Measurements from ENCODE around the gene LPCAT1.
"Not testable (repeated sequence)": the region's sequence is repeated elsewhere in the genome, so short reads cannot be mapped to it uniquely, and the experiment has no call there.

The LPCAT1 gene

DNA sequence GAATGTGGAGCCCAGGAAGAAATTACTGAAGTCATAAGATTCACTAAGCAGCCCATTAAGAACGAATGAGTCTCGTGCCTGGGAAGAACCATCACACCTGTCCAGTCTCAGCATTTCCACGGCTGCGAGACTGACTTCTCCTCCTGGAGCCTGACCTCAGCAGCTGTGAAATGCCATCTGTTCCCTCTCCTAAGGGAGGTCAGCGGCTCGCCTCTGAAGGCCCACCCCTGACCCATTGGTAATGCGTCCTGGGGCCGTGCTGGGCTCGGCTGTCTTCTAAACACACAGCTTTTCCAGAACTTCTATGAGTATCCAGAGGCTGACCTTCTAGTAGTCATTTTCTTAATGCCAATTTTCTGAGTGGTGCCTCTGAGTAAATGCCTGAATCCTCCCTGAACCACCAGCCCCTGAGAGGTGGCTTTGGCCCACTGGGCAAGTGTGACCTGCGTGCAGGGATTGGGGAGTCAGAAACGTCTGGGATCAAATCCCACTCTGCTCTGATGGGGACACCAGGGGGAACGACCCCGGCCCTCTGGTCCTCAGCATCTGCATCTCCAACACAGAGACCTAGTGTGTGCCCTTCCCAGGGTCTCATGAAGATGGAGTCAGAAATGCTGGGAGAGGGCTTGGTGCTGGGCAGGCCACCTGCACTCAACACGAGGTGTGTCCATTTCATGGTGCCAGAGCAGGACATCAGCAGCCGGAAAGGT is 84.2 kb downstream of the LPCAT1 start:
- DNase-seq = no peak

DNA sequence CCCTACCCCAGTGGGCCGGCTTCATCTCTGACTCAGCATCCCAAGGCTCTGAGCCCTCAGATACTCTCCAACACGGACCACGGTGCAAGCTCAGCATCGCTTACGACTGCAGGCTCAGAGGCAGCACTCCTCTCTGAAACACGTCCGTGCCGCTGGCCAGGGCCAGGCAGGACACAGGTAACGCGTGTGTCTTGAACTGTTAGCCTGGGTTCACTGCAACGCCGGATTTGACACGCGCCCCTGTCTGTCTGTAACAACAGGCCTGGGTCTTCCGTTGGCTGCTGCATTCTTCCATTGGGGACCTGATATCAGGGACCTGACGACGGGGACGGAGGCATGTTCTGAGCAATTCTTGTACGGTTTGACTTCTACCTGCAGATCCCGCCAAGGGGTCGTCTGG is 84.9 kb downstream of the LPCAT1 start:
- no peak for DNase-seq

- no peak for DNase-seq
Measured at GRCh38 chr5:1437876-1438559, 85.7 kb downstream of the LPCAT1 start.

DNA sequence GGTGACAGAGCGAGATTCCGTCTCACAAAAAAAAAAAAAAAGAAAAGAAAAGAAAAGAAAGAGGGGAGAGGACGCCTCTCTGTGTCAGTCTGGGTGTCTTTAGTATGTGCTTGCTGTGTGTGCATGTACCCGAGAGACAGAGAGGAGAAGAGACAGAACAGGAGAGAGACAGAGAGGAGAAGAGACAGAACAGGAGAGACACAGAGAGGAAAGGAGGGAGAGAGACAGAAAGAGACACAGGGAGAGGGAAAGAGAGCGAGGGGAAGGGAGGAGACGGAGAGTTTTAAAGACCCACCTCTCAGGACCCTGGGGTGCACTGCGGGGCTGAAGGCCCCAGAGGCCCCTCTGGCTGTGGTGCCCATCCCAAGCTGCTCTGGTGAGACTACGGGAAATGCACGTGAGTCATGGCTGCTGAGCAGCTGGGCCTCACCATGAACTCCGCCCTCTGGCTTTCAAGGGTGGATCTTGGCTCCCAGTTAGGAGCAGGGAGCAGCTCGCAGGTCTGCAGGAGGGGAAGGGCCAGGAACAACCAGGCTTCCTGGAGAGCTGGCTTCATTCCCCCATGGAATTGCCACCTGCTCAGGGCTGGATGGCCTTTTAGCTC is 86.4 kb downstream of the LPCAT1 start:
- no peak for DNase-seq

GRCh38 chr5:1436681-1437080 is 87.1 kb downstream of the LPCAT1 start:
- DNase-seq = no peak

DNA sequence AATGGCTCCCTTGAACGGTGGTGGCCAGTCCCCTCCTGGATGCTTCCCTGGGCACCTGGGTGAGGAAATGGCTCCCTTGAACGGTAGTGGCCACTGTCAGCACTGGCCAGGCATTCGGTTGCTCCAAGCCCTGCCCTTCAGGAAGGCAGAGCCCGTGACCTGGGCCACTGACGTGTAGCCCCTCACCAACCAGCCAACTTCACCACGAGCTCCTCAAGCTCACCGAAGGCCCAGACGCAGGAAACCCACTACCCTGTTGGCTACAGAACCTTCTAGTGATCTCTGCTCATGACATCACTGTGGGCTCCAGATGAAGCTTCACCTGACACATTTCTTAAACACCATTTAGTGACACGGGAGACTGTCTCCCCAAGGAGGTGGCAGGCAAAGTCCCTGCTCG is 87.7 kb downstream of the LPCAT1 start:
- no peak for DNase-seq

- no peak for DNase-seq
Measured at GRCh38 chr5:1435369-1435768, 88.4 kb downstream of the LPCAT1 start.

DNA sequence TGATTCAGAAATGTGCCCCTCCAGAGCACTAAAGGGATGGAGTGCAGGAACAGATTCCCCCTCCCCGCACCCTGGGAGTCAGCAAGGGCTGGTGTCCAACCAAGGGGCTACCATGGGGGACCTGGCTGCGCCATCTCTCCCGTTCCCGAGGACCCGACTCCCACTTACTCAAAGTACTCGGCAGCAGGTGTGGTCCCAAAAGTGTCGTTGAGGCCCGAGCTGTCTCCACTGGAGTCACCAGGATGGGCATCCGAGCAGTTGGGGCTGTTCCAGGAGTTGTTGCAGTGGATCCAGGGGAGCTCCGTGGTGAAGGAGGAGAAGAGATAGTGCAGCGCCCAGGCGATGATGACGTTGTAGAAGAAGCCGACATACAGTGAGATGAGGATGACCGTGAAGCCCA is 91.5 kb downstream of the LPCAT1 start:
- no peak for DNase-seq

GRCh38 chr5:1431896-1432295 is 91.9 kb downstream of the LPCAT1 start:
- DNase-seq = no peak

GRCh38 chr5:1431021-1431811 is 92.5 kb downstream of the LPCAT1 start:
- no peak for DNase-seq

DNA sequence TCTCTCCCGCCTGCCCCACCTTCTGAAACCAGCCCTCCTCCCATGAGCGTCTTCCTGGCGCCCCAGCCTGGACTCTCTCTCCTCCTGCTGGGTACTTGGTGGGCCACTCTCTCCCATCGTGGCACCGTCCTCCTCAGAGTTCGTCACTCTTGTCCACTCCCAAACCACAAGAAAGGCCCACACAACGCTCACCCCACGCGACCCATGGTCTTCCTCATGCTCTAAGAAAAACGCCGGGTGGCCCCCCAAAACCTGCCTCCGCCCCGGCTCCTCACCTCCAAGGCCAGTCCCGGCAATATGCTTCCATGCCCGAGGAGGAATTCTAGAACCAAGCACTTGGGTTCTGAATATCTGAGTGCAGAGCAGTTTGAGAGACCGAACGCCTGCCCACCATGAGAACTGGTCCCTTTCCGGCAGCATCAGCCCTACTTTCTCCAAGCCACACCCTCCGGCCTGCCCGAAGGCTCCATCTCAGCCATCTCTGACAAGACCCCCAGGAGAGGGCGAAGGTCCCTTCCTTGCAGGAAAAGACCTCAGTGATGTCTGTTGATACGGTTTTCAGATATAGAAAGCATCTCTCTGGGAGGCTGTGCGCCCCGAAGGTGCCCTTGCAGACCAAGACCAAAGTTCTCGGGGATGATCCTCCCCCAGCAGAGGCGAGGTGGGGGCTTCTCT is 93.5 kb downstream of the LPCAT1 start:
- no peak for DNase-seq

- no peak for DNase-seq
Measured at GRCh38 chr5:1429496-1429895, 94.3 kb downstream of the LPCAT1 start.

DNA sequence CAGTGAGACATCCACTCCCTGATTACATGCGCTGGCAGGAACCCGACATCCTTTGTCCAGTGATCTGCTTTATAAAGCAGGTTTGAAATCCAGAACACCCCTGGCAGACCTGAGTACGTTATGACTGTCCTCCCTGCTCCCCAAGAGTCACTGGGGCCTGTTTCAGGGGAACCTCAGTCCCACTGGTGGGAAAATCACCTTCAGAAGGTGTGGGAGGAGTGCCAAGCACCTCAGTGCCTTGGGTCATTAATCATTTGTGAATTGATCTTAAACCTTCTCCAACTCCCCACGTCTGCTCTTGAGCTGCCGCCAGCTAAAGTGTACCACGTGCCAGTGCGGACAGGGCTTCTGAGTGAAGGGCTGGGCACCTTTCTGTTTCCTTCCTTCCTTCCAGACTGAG is 94.7 kb downstream of the LPCAT1 start:
- DNase-seq = no peak

DNA sequence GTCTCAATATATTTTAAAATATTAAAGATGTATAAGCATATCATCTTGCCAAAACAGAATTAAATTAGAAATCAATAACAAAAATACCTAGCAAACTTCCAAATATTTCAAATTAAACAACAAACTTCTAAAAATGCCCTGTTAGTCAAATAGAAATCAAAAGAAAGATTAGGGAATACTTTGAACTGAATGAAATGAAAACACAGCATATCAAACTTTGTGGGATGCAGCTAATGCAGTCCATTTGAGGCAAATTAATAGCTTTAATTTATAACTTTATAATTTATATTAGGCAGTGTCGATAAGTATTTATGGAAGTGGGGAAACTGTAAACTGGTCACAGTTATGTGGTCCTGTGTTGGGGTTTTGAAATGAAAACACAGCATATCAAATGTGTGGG is 95.7 kb downstream of the LPCAT1 start:
- no peak for DNase-seq

DNA sequence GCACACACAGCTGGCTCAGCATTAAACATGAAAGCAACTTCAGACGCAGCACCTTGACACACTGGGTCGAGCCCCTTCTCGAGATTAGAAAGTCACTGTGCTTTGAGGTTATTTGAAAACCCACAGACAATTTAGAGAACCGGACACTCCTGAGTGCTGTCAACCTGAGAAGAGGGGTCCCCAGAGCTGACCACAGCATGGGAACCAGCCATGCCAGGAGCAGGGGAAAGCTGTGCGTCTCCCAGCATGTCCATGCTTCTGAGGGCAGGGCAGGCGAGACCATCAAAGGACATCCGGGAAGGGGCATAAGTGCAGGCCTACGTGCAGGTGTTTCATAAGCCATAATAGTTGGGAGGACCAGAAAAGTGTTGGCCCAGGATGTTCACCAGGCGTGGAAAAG is 99.0 kb downstream of the LPCAT1 start:
- DNase-seq = no peak

- DNase-seq = no peak
Measured at GRCh38 chr5:1423901-1424603, 99.7 kb downstream of the LPCAT1 start.

DNA sequence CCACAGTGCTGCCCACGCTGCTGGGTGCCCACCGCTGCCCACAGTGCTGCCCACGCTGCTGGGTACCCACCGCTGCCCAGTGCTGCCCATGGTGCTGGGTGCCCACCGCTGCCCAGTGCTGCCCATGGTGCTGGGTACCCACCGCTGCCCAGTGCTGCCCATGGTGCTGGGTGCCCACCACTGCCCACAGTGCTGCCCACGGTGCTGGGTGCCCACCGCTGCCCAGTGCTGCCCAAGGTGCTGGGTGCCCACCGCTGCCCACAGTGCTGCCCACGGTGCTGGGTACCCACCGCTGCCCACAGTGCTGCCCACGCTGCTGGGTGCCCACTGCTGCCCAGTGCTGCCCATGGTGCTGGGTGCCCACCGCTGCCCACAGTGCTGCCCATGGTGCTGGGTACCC is 101.2 kb downstream of the LPCAT1 start:
- not testable (repeated sequence) for DNase-seq

GRCh38 chr5:1421521-1422341 is 102.0 kb downstream of the LPCAT1 start:
- DNase-seq = no peak

GRCh38 chr5:1420211-1421195 is 103.3 kb downstream of the LPCAT1 start:
- no peak for DNase-seq

Data from activated naive CD4-positive, alpha-beta T cell treated with Interleukin-2 at 50 U/mL for 16 hours (primary cell).